Cardiac septum (tissue), 1 donor: ENCODE measurements around the gene ACHE. TPM values are rescaled to one million over a fixed set of nuclear protein-coding genes. Genes with fewer than 3 reads are reported as not detected.

Experiments
- DNase-seq: peaks from one replicate; pipeline ENCODE4 v3.0.0-alpha.2; 2020; ENCODE audit warnings: low spot score
- intact Hi-C: fragments of 100-400 bp; cut with DNase I; formaldehyde crosslinking; loops from one replicate; pipeline ENCODE4 v1.14.0; 2022
- total RNA-seq: library from RNA; stranded (reverse); fragmentation: NEBNext Ultra II Directional; extraction: Animal tissue kit (Norgen Biotek cat#: 25700); gene quantifications from one replicate; pipeline ENCODE4 v1.2.1, GENCODE V29; 2021
- donor health status: DM: no; HTN: no; CAD: no.

Gene ACHE
- total RNA-seq, 1 donor from 2014 or later, result 2.1 TPM

GRCh38 chr7:100887516-100888290, 8.0 kb downstream of the ACHE start:
- DNase-seq, result no peak
- intact Hi-C loops, result no loop called here

DNA sequence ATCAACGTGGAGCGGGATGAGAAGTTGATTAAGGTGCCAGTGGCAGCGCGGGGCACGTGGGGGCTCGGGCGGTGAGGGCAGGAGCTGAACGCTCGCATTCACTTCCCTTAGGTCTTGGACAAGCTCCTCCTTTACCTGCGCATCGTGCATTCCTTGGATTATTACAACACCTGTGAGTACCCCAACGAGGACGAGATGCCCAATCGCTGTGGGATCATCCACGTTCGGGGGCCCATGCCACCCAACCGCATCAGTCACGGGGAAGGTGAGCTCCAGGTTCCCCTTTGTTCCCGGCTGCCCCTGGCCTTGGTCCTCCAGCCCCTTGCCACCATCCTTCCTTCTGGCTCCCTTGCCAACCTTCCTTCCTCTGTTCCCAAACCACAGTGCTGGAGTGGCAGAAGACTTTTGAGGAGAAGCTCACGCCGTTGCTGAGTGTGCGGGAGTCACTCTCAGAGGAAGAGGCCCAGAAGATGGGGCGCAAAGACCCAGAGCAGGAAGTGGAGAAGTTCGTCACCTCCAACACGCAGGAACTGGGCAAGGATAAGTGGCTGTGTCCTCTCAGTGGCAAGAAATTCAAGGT, 8.7 kb downstream of the ACHE start:
- intact Hi-C loops, result no loop called here
- DNase-seq, result no peak

DNA sequence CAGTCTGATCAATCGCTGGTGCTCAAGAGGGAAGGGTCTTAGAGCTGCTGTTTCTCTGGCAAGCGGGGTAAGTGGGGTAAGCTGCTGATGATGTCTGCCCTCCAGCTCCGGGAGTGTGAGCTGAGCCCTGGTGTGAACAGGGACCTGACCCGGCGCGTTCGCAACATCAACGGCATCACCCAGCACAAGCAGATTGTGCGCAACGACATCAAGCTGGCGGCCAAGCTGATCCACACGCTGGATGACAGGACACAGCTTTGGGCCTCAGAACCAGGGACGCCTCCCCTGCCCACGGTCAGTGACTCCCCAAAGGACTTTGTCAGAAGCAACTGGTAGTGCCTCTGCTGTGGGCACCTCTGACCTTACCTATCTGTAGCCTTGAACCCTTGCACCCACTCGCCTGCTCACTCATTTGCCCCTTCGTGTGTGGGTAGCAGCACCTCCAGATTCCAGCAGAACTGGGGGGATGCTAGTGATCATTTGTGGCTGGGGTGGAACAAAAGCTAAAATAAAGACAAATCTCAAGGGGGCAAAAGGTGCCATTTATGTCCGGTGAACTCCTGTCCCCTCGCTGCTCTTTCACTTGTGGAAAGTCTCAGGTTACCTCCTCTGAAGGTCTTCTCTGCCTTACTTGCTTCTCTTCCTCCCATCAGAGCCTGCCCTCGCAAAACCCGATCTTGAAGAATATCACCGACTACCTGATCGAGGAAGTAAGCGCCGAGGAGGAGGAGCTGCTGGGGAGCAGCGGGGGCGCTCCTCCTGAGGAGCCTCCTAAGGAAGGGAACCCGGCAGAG, 9.3 kb downstream of the ACHE start:
- intact Hi-C loops, result no loop called here
- no peak for DNase-seq

DNA sequence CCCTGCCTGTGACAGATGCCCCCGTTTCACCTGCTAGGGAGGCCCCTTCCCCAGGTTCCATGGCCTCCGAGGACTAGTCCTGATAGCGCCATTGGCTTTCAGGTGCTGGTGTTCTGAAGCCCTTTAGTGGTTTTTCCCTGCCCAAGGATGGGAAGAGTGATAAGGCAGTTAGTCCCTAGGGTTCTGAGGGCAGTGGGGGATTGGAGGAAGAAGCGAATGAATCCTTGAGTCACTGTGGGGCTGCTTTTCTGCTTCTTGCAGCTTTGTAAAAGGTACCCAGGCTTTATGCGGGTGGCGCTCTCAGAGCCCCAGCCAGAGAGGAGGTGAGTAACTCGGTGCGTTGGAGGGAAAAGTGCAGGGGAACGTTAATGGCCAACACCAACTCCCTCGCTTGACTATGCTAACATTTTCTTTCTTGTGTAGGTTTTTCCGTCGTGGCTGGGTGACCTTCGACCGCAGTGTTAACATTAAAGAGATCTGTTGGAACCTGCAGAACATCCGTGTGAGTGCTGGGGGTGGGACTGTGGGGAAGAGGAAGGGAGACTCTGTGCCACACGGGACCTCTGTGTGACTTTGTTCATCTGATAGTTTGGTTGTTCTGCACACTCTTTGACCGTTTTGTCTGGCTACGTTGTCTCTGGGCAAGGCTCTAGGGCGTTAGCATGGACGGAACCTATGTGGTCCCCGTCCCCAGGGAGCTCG, 10.1 kb downstream of the ACHE start:
- no peak for DNase-seq
- intact Hi-C loops, result no loop called here

- intact Hi-C loops, result no loop called here
- no peak for DNase-seq
Measured at GRCh38 chr7:100884736-100885439, 10.8 kb downstream of the ACHE start.

DNA sequence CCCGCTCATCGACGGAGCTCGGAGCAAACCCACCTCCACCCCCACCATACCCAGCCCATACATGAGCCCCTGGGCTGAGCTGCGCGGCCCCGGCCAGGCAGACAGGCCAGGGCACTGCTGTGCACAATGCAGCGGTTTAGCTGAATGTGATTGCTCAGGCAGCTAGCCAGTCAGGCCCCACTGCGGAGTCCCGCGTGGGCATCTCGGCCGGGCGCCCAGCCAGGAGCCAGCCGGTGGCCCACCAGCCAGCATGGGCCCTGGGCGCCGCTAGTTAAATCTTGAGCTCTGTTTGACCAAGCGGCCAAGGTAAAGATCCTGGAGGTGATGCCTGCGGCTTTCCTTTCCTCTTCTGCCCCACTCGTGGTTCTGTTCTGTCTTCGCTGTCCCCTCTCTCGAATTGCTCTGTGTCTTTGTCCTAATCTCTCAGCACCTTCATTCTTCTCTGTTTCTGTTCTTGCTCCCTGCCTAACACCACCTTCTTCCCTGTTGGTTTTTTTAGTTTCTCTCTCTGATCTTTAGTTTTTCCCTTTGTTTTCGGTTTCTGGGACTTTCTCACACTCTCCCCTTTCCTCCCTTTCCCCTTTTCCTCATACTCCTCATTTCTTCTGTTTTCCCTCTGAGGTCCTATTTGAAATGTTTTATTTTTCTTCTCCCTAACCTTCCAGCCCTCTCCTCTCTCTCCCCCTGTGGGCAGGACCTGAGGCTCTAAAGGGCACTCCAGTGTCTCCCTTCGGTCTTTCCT, 12.7 kb downstream of the ACHE start:
- DNase-seq, result no peak
- intact Hi-C loops, result no loop called here

GRCh38 chr7:100882201-100882600, 13.5 kb downstream of the ACHE start:
- no peak for DNase-seq
- intact Hi-C loops, result no loop called here

GRCh38 chr7:100881136-100881535, 14.6 kb downstream of the ACHE start:
- intact Hi-C loops, result no loop called here

GRCh38 chr7:100880645-100881044, 15.0 kb downstream of the ACHE start:
- no peak for DNase-seq
- intact Hi-C loops, result no loop called here

More at GRCh38 chr7:100881136-100881535, 14.6 kb downstream of the ACHE start:
- DNase-seq, result no peak

- DNase-seq, result no peak
- intact Hi-C loops, result no loop called here
Measured at GRCh38 chr7:100879685-100880261, 15.9 kb downstream of the ACHE start.

- DNase-seq, result no peak
- intact Hi-C loops, result no loop called here
Measured at GRCh38 chr7:100878685-100879084, 17.0 kb downstream of the ACHE start.

- intact Hi-C loops, result no loop called here
- DNase-seq, result no peak
Measured at GRCh38 chr7:100878013-100878412, 17.7 kb downstream of the ACHE start.

GRCh38 chr7:100875356-100875751, 20.3 kb downstream of the ACHE start:
- DNase-seq, result no peak
- intact Hi-C loops, result no loop called here

GRCh38 chr7:100874577-100875355, 20.9 kb downstream of the ACHE start, which contains the start of gene SRRT:
Gene SRRT, plus strand, starts transcription at chr7:100875103. Its CDS starts 488 bp downstream, at chr7:100875591.
- peak; percentile 99 for DNase-seq
- intact Hi-C loops, result loop anchor here (5.0 kb wide), 1 partner anchor 167 kb away; the partner anchor contains the start of gene POP7

DNA sequence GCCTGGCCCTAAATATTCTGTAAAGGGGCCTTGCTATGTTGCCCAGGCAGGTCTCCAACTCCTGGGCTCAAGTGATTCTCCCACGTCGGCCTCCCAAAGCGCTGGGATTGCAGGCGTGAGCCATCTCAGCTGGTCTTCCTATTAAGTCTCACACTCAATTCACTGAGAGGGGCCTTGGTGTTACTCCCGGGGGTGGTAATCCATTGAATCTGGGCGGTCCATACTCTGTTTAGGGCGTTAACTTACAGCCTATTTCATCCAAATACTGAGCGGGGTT, 21.4 kb downstream of the ACHE start:
- DNase-seq, result no peak
- intact Hi-C loops, result loop anchor here (5.0 kb wide), 1 partner anchor 167 kb away; the partner anchor contains the start of gene POP7

- no peak for DNase-seq
- intact Hi-C loops, result loop anchor here (5.0 kb wide), 1 partner anchor 166 kb away; the partner anchor contains the start of gene POP7
Measured at GRCh38 chr7:100873599-100874299, 21.9 kb downstream of the ACHE start.
